ENCODE measurements around the gene NOP56.

DNA sequence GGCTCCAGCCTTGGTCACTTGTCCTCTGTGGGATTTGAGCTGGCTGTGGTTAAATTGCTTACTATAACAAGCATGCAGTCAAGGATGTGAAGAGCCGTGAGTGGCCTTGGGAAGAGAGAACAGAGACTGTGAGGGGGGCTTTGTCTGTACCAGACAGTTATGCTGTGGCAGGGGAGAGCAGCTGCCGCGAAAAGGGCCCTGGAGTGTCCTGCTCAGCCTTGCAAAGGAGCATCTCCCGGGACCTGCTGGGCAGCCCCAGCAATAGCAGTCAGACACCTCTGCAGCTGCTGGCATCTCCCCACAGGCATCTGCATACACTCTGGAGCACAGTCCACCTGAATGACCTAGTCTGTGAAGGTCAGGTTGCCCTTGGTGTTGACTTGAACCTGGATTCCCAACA is 46.5 kb downstream of the NOP56 start:
- TF ChIP-seq POLR2A (IDR thresholded peaks at IDR 0.05), result no peak
- TF ChIP-seq, protein P1, sequence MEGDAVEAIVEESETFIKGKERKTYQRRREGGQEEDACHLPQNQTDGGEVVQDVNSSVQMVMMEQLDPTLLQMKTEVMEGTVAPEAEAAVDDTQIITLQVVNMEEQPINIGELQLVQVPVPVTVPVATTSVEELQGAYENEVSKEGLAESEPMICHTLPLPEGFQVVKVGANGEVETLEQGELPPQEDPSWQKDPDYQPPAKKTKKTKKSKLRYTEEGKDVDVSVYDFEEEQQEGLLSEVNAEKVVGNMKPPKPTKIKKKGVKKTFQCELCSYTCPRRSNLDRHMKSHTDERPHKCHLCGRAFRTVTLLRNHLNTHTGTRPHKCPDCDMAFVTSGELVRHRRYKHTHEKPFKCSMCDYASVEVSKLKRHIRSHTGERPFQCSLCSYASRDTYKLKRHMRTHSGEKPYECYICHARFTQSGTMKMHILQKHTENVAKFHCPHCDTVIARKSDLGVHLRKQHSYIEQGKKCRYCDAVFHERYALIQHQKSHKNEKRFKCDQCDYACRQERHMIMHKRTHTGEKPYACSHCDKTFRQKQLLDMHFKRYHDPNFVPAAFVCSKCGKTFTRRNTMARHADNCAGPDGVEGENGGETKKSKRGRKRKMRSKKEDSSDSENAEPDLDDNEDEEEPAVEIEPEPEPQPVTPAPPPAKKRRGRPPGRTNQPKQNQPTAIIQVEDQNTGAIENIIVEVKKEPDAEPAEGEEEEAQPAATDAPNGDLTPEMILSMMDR (IDR thresholded peaks at IDR 0.05), result no peak

Measured in right lobe of liver (tissue), 4 donors.